ENCODE results near the gene NOC4L.

NOC4L gene

GRCh38 chr12:132111654-132112304, 32.5 kb upstream of the NOC4L start:
- Histone ChIP-seq H4K8ac (ENCODE audit: low read depth, low read length) (no peak overlapping the region), H3K36me3 (ENCODE audit: control insufficient read depth in 1 of 2, insufficient read depth in 2 of 2, low read length in 2 of 2) (peaks cover 40 to 47% of the 10 kb centered on the region in 2 experiments), H3K9me3 (ENCODE audit: insufficient read depth, low read depth, low read length) (no peaks in the 10 kb centered on the region), H3K9ac (ENCODE audit: low read length) (no peak overlapping the region), H3K4me1 (ENCODE audit: control insufficient read depth in 1 of 2, insufficient read depth in 2 of 2, low read length in 2 of 2) (no peaks in the 10 kb centered on the region), H3K79me1 (ENCODE audit: low read length) (no peaks in the 10 kb centered on the region), H3K79me2 (ENCODE audit: control insufficient read depth, insufficient read depth, low read length, poor library complexity) (no peaks in the 10 kb centered on the region), H2BK120ac (ENCODE audit: insufficient read depth, low read length, poor library complexity) (no peak overlapping the region), H3K27ac (ENCODE audit: low read depth, low read length) (no peak overlapping the region), H2BK12ac (ENCODE audit: low read length) (no peak overlapping the region), H2BK5ac (ENCODE audit: low read depth, low read length, poor library complexity) (no peak overlapping the region), H3K14ac (ENCODE audit: low read length) (no peak overlapping the region), H2AK5ac (ENCODE audit: low read length) (no peak overlapping the region), H3K4ac (ENCODE audit: low read depth, low read length) (no peak overlapping the region), H4K12ac (ENCODE audit: low read depth, low read length) (no peak overlapping the region), H4K91ac (ENCODE audit: low read depth, low read length) (no peak overlapping the region), H3K4me3 (ENCODE audit: low read depth, low read length) (no peak overlapping the region), H3K18ac (ENCODE audit: low read length) (no peak overlapping the region), H3K4me2 (ENCODE audit: low read length) (no peak overlapping the region), H3K27me3 (ENCODE audit: insufficient read depth, low read length) (no peaks in the 10 kb centered on the region), H2AFZ (ENCODE audit: insufficient read depth, low read length, poor library complexity) (no peak overlapping the region), H3K23ac (ENCODE audit: low read length) (no peak overlapping the region)
- WGBS (ENCODE audit: extremely low coverage, insufficient coverage, insufficient read length) = no CpG with 5 or more reads among the region's 19 CpGs
- no peak for DNase-seq

- H4K8ac ChIP-seq (ENCODE audit: low read depth, low read length) = no peak overlapping the region
- H3K4ac ChIP-seq (ENCODE audit: low read depth, low read length) = no peak overlapping the region
- H3K23ac ChIP-seq (ENCODE audit: low read length) = no peak overlapping the region
- H3K18ac ChIP-seq (ENCODE audit: low read length) = no peak overlapping the region
- H3K36me3 ChIP-seq (ENCODE audit: control insufficient read depth in 1 of 2, insufficient read depth in 2 of 2, low read length in 2 of 2) = peaks cover 53 to 56% of the 10 kb centered on the region in 2 experiments
- H2BK5ac ChIP-seq (ENCODE audit: low read depth, low read length, poor library complexity) = no peak overlapping the region
- no peak overlapping the region for H4K12ac ChIP-seq (ENCODE audit: low read depth, low read length)
- H3K14ac ChIP-seq (ENCODE audit: low read length) = no peak overlapping the region
- WGBS (ENCODE audit: extremely low coverage, insufficient coverage, insufficient read length) = no CpG with 5 or more reads among the region's 6 CpGs
- no peaks in the 10 kb centered on the region for H3K4me1 ChIP-seq (ENCODE audit: control insufficient read depth in 1 of 2, insufficient read depth in 2 of 2, low read length in 2 of 2)
- H3K4me3 ChIP-seq (ENCODE audit: low read depth, low read length) = no peak overlapping the region
- no peak overlapping the region for H3K9ac ChIP-seq (ENCODE audit: low read length)
- H3K4me2 ChIP-seq (ENCODE audit: low read length) = no peak overlapping the region
- H3K9me3 ChIP-seq (ENCODE audit: insufficient read depth, low read depth, low read length) = peaks cover 3% of the 10 kb centered on the region
- H4K91ac ChIP-seq (ENCODE audit: low read depth, low read length) = no peak overlapping the region
- H2AFZ ChIP-seq (ENCODE audit: insufficient read depth, low read length, poor library complexity) = no peak overlapping the region
- no peak overlapping the region for H2BK120ac ChIP-seq (ENCODE audit: insufficient read depth, low read length, poor library complexity)
- no peak overlapping the region for H3K27ac ChIP-seq (ENCODE audit: low read depth, low read length)
- no peaks in the 10 kb centered on the region for H3K79me1 ChIP-seq (ENCODE audit: low read length)
- H3K79me2 ChIP-seq (ENCODE audit: control insufficient read depth, insufficient read depth, low read length, poor library complexity) = no peaks in the 10 kb centered on the region
- H2BK12ac ChIP-seq (ENCODE audit: low read length) = no peak overlapping the region
- H2AK5ac ChIP-seq (ENCODE audit: low read length) = no peak overlapping the region
- DNase-seq = no peak
- H3K27me3 ChIP-seq (ENCODE audit: insufficient read depth, low read length) = no peaks in the 10 kb centered on the region
Measured at GRCh38 chr12:132114667-132115066, 29.6 kb upstream of the NOC4L start.

GRCh38 chr12:132115500-132115899, 28.8 kb upstream of the NOC4L start:
- H3K27ac ChIP-seq (ENCODE audit: low read depth, low read length) = no peak overlapping the region
- no peaks in the 10 kb centered on the region for H3K79me1 ChIP-seq (ENCODE audit: low read length)
- no peak for DNase-seq
- no peak overlapping the region for H3K9ac ChIP-seq (ENCODE audit: low read length)
- no peak overlapping the region for H3K14ac ChIP-seq (ENCODE audit: low read length)
- no peak overlapping the region for H3K4me2 ChIP-seq (ENCODE audit: low read length)
- H2BK120ac ChIP-seq (ENCODE audit: insufficient read depth, low read length, poor library complexity) = no peak overlapping the region
- no peak overlapping the region for H2AFZ ChIP-seq (ENCODE audit: insufficient read depth, low read length, poor library complexity)
- H3K18ac ChIP-seq (ENCODE audit: low read length) = no peak overlapping the region
- H4K91ac ChIP-seq (ENCODE audit: low read depth, low read length) = no peak overlapping the region
- H2BK12ac ChIP-seq (ENCODE audit: low read length) = no peak overlapping the region
- no peak overlapping the region for H3K23ac ChIP-seq (ENCODE audit: low read length)
- no peak overlapping the region for H4K12ac ChIP-seq (ENCODE audit: low read depth, low read length)
- H3K4me1 ChIP-seq (ENCODE audit: control insufficient read depth in 1 of 2, insufficient read depth in 2 of 2, low read length in 2 of 2) = no peaks in the 10 kb centered on the region
- no peak overlapping the region for H3K4me3 ChIP-seq (ENCODE audit: low read depth, low read length)
- no peaks in the 10 kb centered on the region for H3K79me2 ChIP-seq (ENCODE audit: control insufficient read depth, insufficient read depth, low read length, poor library complexity)
- peaks cover 3% of the 10 kb centered on the region for H3K9me3 ChIP-seq (ENCODE audit: insufficient read depth, low read depth, low read length)
- peaks cover 55 to 59% of the 10 kb centered on the region in 2 experiments for H3K36me3 ChIP-seq (ENCODE audit: control insufficient read depth in 1 of 2, insufficient read depth in 2 of 2, low read length in 2 of 2)
- no peak overlapping the region for H3K4ac ChIP-seq (ENCODE audit: low read depth, low read length)
- H2BK5ac ChIP-seq (ENCODE audit: low read depth, low read length, poor library complexity) = no peak overlapping the region
- no peak overlapping the region for H2AK5ac ChIP-seq (ENCODE audit: low read length)
- H3K27me3 ChIP-seq (ENCODE audit: insufficient read depth, low read length) = no peaks in the 10 kb centered on the region
- no peak overlapping the region for H4K8ac ChIP-seq (ENCODE audit: low read depth, low read length)
- no CpG with 5 or more reads among the region's 9 CpGs for WGBS (ENCODE audit: extremely low coverage, insufficient coverage, insufficient read length)

- no CpG with 5 or more reads among the region's 58 CpGs for WGBS (ENCODE audit: extremely low coverage, insufficient coverage, insufficient read length)
- Histone ChIP-seq H2AFZ (ENCODE audit: insufficient read depth, low read length, poor library complexity) (no peak overlapping the region), H3K9me3 (ENCODE audit: insufficient read depth, low read depth, low read length) (peaks cover 3% of the 10 kb centered on the region), H3K18ac (ENCODE audit: low read length) (no peak overlapping the region), H2BK12ac (ENCODE audit: low read length) (no peak overlapping the region), H2BK5ac (ENCODE audit: low read depth, low read length, poor library complexity) (no peak overlapping the region), H3K9ac (ENCODE audit: low read length) (no peak overlapping the region), H3K27me3 (ENCODE audit: insufficient read depth, low read length) (no peaks in the 10 kb centered on the region), H4K8ac (ENCODE audit: low read depth, low read length) (no peak overlapping the region), H3K4me3 (ENCODE audit: low read depth, low read length) (no peak overlapping the region), H4K91ac (ENCODE audit: low read depth, low read length) (no peak overlapping the region), H3K4ac (ENCODE audit: low read depth, low read length) (no peak overlapping the region), H3K79me1 (ENCODE audit: low read length) (no peaks in the 10 kb centered on the region), H3K27ac (ENCODE audit: low read depth, low read length) (no peak overlapping the region), H3K4me1 (ENCODE audit: control insufficient read depth in 1 of 2, insufficient read depth in 2 of 2, low read length in 2 of 2) (no peaks in the 10 kb centered on the region), H2BK120ac (ENCODE audit: insufficient read depth, low read length, poor library complexity) (no peak overlapping the region), H3K23ac (ENCODE audit: low read length) (no peak overlapping the region), H3K79me2 (ENCODE audit: control insufficient read depth, insufficient read depth, low read length, poor library complexity) (no peaks in the 10 kb centered on the region), H3K4me2 (ENCODE audit: low read length) (no peak overlapping the region), H4K12ac (ENCODE audit: low read depth, low read length) (no peak overlapping the region), H2AK5ac (ENCODE audit: low read length) (no peak overlapping the region), H3K36me3 (ENCODE audit: control insufficient read depth in 1 of 2, insufficient read depth in 2 of 2, low read length in 2 of 2) (peaks cover 53 to 57% of the 10 kb centered on the region in 2 experiments), H3K14ac (ENCODE audit: low read length) (no peak overlapping the region)
- DNase-seq = no peak
Measured at GRCh38 chr12:132116709-132117557, 27.3 kb upstream of the NOC4L start.

All from trophoblast cell (in vitro differentiated cells and primary cell).